ENCODE data around the gene ZDHHC20.

Gene ZDHHC20

DNA sequence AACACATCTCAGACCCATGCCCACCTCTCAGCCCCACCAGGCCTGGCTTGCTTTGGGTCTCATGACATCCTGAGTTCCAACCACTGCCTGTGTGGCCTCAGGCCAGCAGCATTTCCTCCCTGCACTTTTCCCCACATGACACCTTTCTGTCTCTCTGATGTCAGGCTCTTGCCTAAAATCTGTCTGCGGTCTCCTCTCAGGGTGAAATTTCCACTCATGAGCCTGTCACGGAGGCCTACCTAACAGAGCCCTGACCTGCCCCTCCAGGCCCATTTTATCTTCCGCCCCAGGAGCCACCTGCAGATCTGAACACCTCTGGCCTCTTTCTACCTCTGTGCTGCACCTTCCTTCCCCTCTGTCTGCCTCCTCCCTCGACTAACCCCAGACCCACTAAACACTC, 93.5 kb downstream of the ZDHHC20 start:
- no peak overlapping the region for H3K4me3 ChIP-seq (ENCODE audit: low read depth, low read length)
- TF ChIP-seq CTCF (IDR thresholded peaks at IDR 0.05; ENCODE audit: borderline replicate concordance, insufficient read depth, low read depth, low read length): no peak

DNA sequence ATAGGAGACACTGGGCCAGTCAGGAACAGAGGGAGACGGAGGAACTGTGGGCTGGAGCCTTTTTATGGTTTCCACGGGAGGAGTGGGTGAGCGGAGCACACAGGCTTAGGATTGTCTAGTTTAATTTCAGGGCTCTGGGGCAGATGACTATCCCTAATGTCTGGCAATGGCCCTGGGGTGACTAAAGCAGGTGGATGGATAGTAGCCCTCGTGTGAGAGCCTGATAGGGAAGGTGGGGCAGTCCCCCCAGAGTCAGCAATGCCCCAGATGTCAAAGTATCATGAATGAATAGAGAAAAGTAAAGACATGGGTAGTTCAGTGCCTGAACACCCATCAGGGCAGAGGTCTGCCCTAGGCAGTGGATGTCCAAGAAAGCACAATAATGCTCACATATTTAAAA, 94.2 kb downstream of the ZDHHC20 start:
- no peak for TF ChIP-seq CTCF (IDR thresholded peaks at IDR 0.05; ENCODE audit: borderline replicate concordance, insufficient read depth, low read depth, low read length)
- H3K4me3 ChIP-seq (ENCODE audit: low read depth, low read length): no peak overlapping the region

DNA sequence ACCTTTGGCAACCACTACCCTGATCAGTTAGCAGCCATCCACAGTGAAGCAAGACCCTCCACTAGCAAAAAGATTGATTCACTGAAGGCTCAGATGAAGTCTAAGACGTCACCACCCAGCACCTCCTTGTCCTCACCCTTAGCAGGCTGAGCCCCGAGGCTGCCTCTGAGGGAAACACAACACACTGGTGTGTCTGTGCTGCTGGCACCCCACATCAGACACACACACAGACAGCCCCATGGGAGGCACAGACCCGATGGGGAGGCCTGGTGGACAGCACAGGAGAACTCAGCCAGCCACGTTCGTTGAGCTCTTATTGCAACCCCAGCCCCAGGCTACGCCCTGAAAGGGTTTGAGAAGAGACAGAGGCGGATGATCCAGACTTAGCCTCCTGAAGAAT, 94.7 kb downstream of the ZDHHC20 start:
- TF ChIP-seq CTCF (IDR thresholded peaks at IDR 0.05; ENCODE audit: borderline replicate concordance, insufficient read depth, low read depth, low read length): no peak
- no peak overlapping the region for H3K4me3 ChIP-seq (ENCODE audit: low read depth, low read length)

GRCh38 chr13:21362741-21363140, 96.4 kb downstream of the ZDHHC20 start:
- TF ChIP-seq CTCF (IDR thresholded peaks at IDR 0.05; ENCODE audit: borderline replicate concordance, insufficient read depth, low read depth, low read length): no peak
- H3K4me3 ChIP-seq (ENCODE audit: low read depth, low read length): no peak overlapping the region

- H3K4me3 ChIP-seq (ENCODE audit: low read depth, low read length): no peak overlapping the region
- no peak for TF ChIP-seq CTCF (IDR thresholded peaks at IDR 0.05; ENCODE audit: borderline replicate concordance, insufficient read depth, low read depth, low read length)
Observed at GRCh38 chr13:21361706-21362105, 97.4 kb downstream of the ZDHHC20 start.

DNA sequence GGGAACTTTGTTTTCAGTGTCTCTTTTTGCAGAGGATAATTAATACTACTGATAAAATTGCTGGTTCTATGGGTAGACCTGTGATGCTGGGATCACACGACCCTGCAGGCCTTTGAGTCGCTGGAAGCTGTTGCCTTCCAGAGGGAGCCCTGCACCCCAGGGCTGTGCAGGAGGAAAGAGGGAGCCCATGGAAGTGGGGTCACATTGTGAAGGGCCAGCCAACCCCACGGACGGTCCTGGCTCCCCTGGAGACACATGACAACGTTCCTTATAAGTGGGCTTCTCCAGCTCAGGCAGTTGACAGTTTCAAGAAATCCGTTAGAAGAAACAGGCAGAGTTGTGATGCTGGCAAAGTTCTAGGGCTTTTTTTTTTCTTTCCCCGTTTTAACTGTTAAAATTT, 98.0 kb downstream of the ZDHHC20 start:
- no peak overlapping the region for H3K4me3 ChIP-seq (ENCODE audit: low read depth, low read length)
- TF ChIP-seq CTCF (IDR thresholded peaks at IDR 0.05; ENCODE audit: borderline replicate concordance, insufficient read depth, low read depth, low read length): no peak

- no peak for TF ChIP-seq CTCF (IDR thresholded peaks at IDR 0.05; ENCODE audit: borderline replicate concordance, insufficient read depth, low read depth, low read length)
- H3K4me3 ChIP-seq (ENCODE audit: low read depth, low read length): no peak overlapping the region
Observed at GRCh38 chr13:21360463-21360862, 98.6 kb downstream of the ZDHHC20 start.
